Epithelial cell of esophagus (primary cell): Measurements from ENCODE around the gene ARAP3.
"Not testable (repeated sequence)": the region's sequence is repeated elsewhere in the genome, so short reads cannot be mapped to it uniquely, and the experiment has no call there.

Source experiments
- DNase-seq: peaks from one replicate; pipeline ENCODE4 v3.0.0; 2010; ENCODE audit warnings: low read depth
- H3K4me3 ChIP-seq: 2 replicates; pipeline ENCODE4 v1.5.1; 2011; ENCODE audit warnings: mild to moderate bottlenecking, low read length, control low read depth
- CTCF ChIP-seq: IDR thresholded peaks from 2 replicates; pipeline ENCODE4 v1.5.1; 2011; ENCODE audit warnings: low read depth, mild to moderate bottlenecking, low read length, control low read depth, inconsistent platforms; ENCODE audit not compliant: insufficient read depth; ENCODE audit errors: missing control alignments

ARAP3 gene

GRCh38 chr5:141681695-141682641 lies at the start of gene ARAP3:
ARAP3 (minus strand) TSS chr5:141682230; CDS start chr5:141680486, 1,744 bp downstream.
- peak; percentile 89 for DNase-seq
- peak within 1 kb of the TSS; percentile 45 for H3K4me3 ChIP-seq
- no peak for TF ChIP-seq CTCF

- TF ChIP-seq CTCF: no peak
- H3K4me3 ChIP-seq: no peak overlapping the region
- no peak for DNase-seq
Observed at GRCh38 chr5:141729387-141730006, 47.5 kb upstream of the ARAP3 start.

GRCh38 chr5:141725891-141726290 lies 43.9 kb upstream of the ARAP3 start:
- no peak overlapping the region for H3K4me3 ChIP-seq
- peak; percentile 72 for DNase-seq
- no peak for TF ChIP-seq CTCF

- not testable (repeated sequence) for H3K4me3 ChIP-seq
Observed at GRCh38 chr5:141725174-141725573, 43.1 kb upstream of the ARAP3 start.

GRCh38 chr5:141722266-141722665 lies 40.2 kb upstream of the ARAP3 start:
- TF ChIP-seq CTCF: no peak
- no peak overlapping the region for H3K4me3 ChIP-seq
- DNase-seq: no peak

More at GRCh38 chr5:141725174-141725573, 43.1 kb upstream of the ARAP3 start:
- DNase-seq: not testable (repeated sequence)

GRCh38 chr5:141717043-141717442 lies 35.0 kb upstream of the ARAP3 start:
- no peak for DNase-seq
- no peak overlapping the region for H3K4me3 ChIP-seq
- TF ChIP-seq CTCF: no peak

- DNase-seq: no peak
- H3K4me3 ChIP-seq: no peak overlapping the region
- no peak for TF ChIP-seq CTCF
Observed at GRCh38 chr5:141716468-141716867, 34.4 kb upstream of the ARAP3 start.
